Gastrocnemius medialis (tissue), 4 donors: Measurements from ENCODE around the gene HLA-G. TPM values are rescaled to one million over a fixed set of nuclear protein-coding genes. Genes with fewer than 3 reads are reported as not detected.

Source experiments
- ATAC-seq, 2 donors: fragments of 150-250 bp; one replicate each; pipeline ENCODE4 v1.9.1; 2016
- DNase-seq, 2 donors: peaks; one replicate each; pipeline ENCODE4 v3.0.0-alpha.2; 2019
- H3K27ac ChIP-seq, 4 donors: fragments of 200-600 bp; sonication (generic); 1 replicate in 1 of 4; 2 replicates in 3 of 4; pipeline ENCODE4 v1.5.1; 2016 to 2018; ENCODE audit warnings: mild to moderate bottlenecking in 2 of 4, moderate library complexity in 1 of 4
- H3K27me3 ChIP-seq, 3 donors: fragments of 200-600 bp; sonication (generic) in 2 of 3; 1 replicate in 1 of 3; 2 replicates in 2 of 3; pipeline versions ENCODE4 v1.5.1 to v1.6.0; 2016 to 2019; ENCODE audit warnings: mild to moderate bottlenecking in 1 of 3, moderate library complexity in 1 of 3
- H3K36me3 ChIP-seq, 2 donors: fragments of 200-600 bp; sonication (generic) in 1 of 2; one replicate each; pipeline ENCODE4 v1.5.1; 2017 to 2018
- H3K4me1 ChIP-seq, 2 donors: fragments of 200-600 bp; sonication (generic) in 1 of 2; one replicate each; pipeline ENCODE4 v1.5.1; 2016 to 2017; ENCODE audit warnings: mild to moderate bottlenecking in 2 of 2
- H3K4me3 ChIP-seq, 4 donors: fragments of 200-600 bp; sonication (generic) in 3 of 4; 1 replicate in 1 of 4; 2 replicates in 3 of 4; pipeline ENCODE4 v1.5.1; 2016 to 2019; ENCODE audit warnings: mild to moderate bottlenecking in 2 of 4
- H3K9me3 ChIP-seq, 3 donors: fragments of 200-600 bp; sonication (generic) in 2 of 3; 1 replicate in 1 of 3; 2 replicates in 2 of 3; pipeline ENCODE4 v1.5.1; 2016 to 2019
- CTCF ChIP-seq, 5 experiments: fragments of 450-650 bp in 3 of 5; fragments of 200-600 bp in 2 of 5; sonication (generic) in 2 of 5; IDR thresholded peaks in 4 of 5; conservative IDR thresholded peaks in 1 of 5; 1 replicate in 4 of 5; 2 replicates in 1 of 5; pipeline ENCODE4 v1.5.1; 2016 to 2019; ENCODE audit warnings: antibody characterized with exemption in 5 of 5, mild to moderate bottlenecking in 3 of 5, moderate library complexity in 3 of 5
- POLR2A ChIP-seq, 2 donors: fragments of 450-650 bp; IDR thresholded peaks; one replicate each; pipeline ENCODE4 v1.6.1; 2017; ENCODE audit warnings: antibody characterized with exemption in 2 of 2, mild to moderate bottlenecking in 2 of 2, moderate library complexity in 2 of 2
- in situ Hi-C, 4 donors: fragments of 200-750 bp; cut with MboI; loops; one replicate each; pipeline versions ENCODE4 v1.15.0 to v1.8.0; 2017; ENCODE audit warnings: low sequenced_read_pairs in 4 of 4
- intact Hi-C: fragments of 100-400 bp; cut with DNase I; formaldehyde crosslinking; loops from one replicate; pipeline ENCODE4 v1.15.1; 2023; ENCODE audit warnings: low total_unique reads
- total RNA-seq, 4 donors: library from RNA; depleted of rRNA; stranded (reverse); fragments of >200 nt; gene quantifications; one replicate each; pipeline versions ENCODE4 v1.1.0 to v1.2.3, GENCODE V29; 2016

Gene HLA-G
- total RNA-seq, 4 donors from 2014 or later = not detected

GRCh38 chr6:29824144-29824543 is 3.5 kb upstream of the HLA-G start:
- intact Hi-C loops (no loop called here), in situ Hi-C loops (no loop called here)
- Histone ChIP-seq H3K4me1 (no peaks in the 10 kb centered on the region), H3K27ac (no peak overlapping the region), H3K27me3 (peaks cover 28 to 34% (median 32%) of the 10 kb centered on the region in 3 donors), H3K9me3 (peaks cover 0 to 4% (median 0%) of the 10 kb centered on the region in 3 donors), H3K36me3 (no peaks in the 10 kb centered on the region), H3K4me3 (no peak overlapping the region)
- TF ChIP-seq POLR2A (IDR thresholded peaks at IDR 0.05) (no peak), CTCF (IDR thresholded peaks at IDR 0.05 in 4 of 5, conservative IDR thresholded peaks at IDR 0.05 in 1 of 5) (no peak)
- ATAC-seq (no peak), DNase-seq (no peak)

- DNase-seq = no peak
- in situ Hi-C loops = loop anchor here in 1 of 4 donors (25.0 kb wide), 1 partner anchor 336 kb away; the partner anchor contains the start of genes TRIM10 and TRIM15
- H3K27ac ChIP-seq = no peak overlapping the region
- no peak overlapping the region for H3K4me3 ChIP-seq
- TF ChIP-seq CTCF (IDR thresholded peaks at IDR 0.05 in 4 of 5, conservative IDR thresholded peaks at IDR 0.05 in 1 of 5) = no peak
- no peak for TF ChIP-seq POLR2A (IDR thresholded peaks at IDR 0.05)
- H3K27me3 ChIP-seq = peaks cover 28 to 38% (median 37%) of the 10 kb centered on the region in 3 donors
- peaks cover 0 to 4% (median 0%) of the 10 kb centered on the region in 3 donors for H3K9me3 ChIP-seq
- H3K4me1 ChIP-seq = no peaks in the 10 kb centered on the region
- no peaks in the 10 kb centered on the region for H3K36me3 ChIP-seq
- ATAC-seq = no peak
- intact Hi-C loops = no loop called here
Observed at GRCh38 chr6:29825848-29826247, 1.8 kb upstream of the HLA-G start.

GRCh38 chr6:29826271-29826670 is 1.4 kb upstream of the HLA-G start:
- Histone ChIP-seq H3K36me3 (no peaks in the 10 kb centered on the region), H3K27ac (no peak overlapping the region), H3K9me3 (peaks cover 0 to 4% (median 0%) of the 10 kb centered on the region in 3 donors), H3K4me1 (no peaks in the 10 kb centered on the region), H3K4me3 (no peak overlapping the region), H3K27me3 (peaks cover 28 to 40% (median 38%) of the 10 kb centered on the region in 3 donors)
- intact Hi-C loops = no loop called here
- DNase-seq (no peak), ATAC-seq (no peak)
- in situ Hi-C loops = loop anchor here in 1 of 4 donors (25.0 kb wide), 1 partner anchor 336 kb away; the partner anchor contains the start of genes TRIM10 and TRIM15
- no peak for TF ChIP-seq CTCF (IDR thresholded peaks at IDR 0.05 in 4 of 5, conservative IDR thresholded peaks at IDR 0.05 in 1 of 5)
- no peak for TF ChIP-seq POLR2A (IDR thresholded peaks at IDR 0.05)

GRCh38 chr6:29828471-29828797 is 809 bp downstream of the HLA-G start:
- Histone ChIP-seq H3K9me3 (no peaks in the 10 kb centered on the region), H3K27ac (no peak overlapping the region), H3K4me1 (no peaks in the 10 kb centered on the region), H3K4me3 (peak overlapping the region in 2 of 4 donors; percentile 6 to 21), H3K36me3 (no peaks in the 10 kb centered on the region), H3K27me3 (peaks cover 28 to 36% (median 31%) of the 10 kb centered on the region in 3 donors)
- intact Hi-C loops (no loop called here), in situ Hi-C loops (loop anchor here in 1 of 4 donors (25.0 kb wide), 1 partner anchor 334 kb away; the partner anchor contains the start of genes TRIM10 and TRIM15)
- ATAC-seq (no peak), DNase-seq (no peak)
- TF ChIP-seq POLR2A (IDR thresholded peaks at IDR 0.05) = no peak
- TF ChIP-seq CTCF (IDR thresholded peaks at IDR 0.05 in 4 of 5, conservative IDR thresholded peaks at IDR 0.05 in 1 of 5) = no peak

- ATAC-seq = no peak
- in situ Hi-C loops = loop anchor here in 1 of 4 donors (25.0 kb wide), 1 partner anchor 333 kb away; the partner anchor contains the start of genes TRIM10 and TRIM15
Observed at GRCh38 chr6:29829766-29830165, 2.1 kb downstream of the HLA-G start.

More at GRCh38 chr6:29829766-29830165, 2.1 kb downstream of the HLA-G start:
- Histone ChIP-seq H3K36me3 (no peaks in the 10 kb centered on the region), H3K9me3 (no peaks in the 10 kb centered on the region), H3K27ac (no peak overlapping the region), H3K27me3 (peaks cover 25 to 40% (median 31%) of the 10 kb centered on the region in 3 donors), H3K4me1 (no peaks in the 10 kb centered on the region), H3K4me3 (no peak overlapping the region)
- no peak for TF ChIP-seq POLR2A (IDR thresholded peaks at IDR 0.05)
- TF ChIP-seq CTCF (IDR thresholded peaks at IDR 0.05 in 4 of 5, conservative IDR thresholded peaks at IDR 0.05 in 1 of 5) = no peak
- intact Hi-C loops = no loop called here
- DNase-seq = no peak
